Measurements from ENCODE around the gene SDC3. TPM values are rescaled to one million over a fixed set of nuclear protein-coding genes. Genes with fewer than 3 reads are reported as not detected.

Gene SDC3
- total RNA-seq, 1 donor from 2014 or later, result 79.5 TPM

DNA sequence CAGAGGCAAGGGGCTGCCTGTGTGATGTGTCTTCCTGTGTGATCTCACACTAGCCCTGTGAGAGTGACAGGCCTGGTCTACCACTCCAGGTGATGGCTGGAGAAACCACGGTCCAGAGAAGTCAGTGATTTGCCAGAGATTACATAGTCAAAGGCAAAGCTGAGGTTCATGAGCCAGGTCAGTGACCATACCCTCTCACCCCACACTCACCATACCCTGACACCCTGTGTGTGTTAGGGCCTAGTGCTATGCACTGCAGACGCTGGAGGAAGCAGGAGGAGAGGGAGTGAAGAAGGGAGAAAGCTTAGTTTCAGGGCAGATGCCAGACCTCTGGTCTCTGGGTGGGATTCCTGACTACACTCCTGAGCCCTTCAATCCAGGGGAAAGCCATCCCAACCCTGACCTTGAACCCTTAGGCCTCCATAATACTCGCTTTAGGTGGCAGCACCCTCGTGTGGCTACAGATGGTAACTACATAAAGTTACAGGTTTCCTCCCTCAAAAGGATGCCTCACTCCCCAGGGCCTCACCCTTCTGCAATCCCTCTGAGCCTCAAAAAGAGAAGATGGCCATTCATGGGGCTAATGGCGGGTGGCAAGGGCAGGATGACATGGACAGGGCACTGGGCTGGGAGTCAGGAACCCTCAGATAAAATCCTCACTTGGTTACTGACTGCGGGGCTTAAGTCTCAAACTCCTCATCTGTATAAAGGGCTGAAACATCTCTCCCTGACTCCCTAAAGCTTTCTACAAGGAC lies 20.8 kb upstream of the SDC3 start:
- DNase-seq (ENCODE audit: extremely low read depth, low read depth, low spot score), result no peak

DNA sequence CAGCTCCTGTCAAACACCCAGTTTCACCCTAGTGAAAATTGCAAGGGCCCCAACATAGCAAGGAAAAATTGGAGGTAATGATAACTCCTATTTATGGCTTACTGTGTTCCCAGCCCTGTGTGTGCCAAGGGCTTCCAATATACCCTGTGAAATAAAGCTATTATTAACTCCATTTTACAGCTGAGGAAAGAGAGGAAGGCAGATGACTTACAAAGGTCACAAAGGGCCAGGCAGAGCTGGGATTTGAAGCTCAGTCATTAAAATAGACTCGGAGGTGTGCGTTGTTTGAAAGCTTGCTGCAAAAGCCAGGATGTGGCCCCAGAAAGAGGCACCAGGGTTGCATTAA lies 20.2 kb upstream of the SDC3 start:
- DNase-seq (ENCODE audit: extremely low read depth, low read depth, low spot score), result no peak

DNA sequence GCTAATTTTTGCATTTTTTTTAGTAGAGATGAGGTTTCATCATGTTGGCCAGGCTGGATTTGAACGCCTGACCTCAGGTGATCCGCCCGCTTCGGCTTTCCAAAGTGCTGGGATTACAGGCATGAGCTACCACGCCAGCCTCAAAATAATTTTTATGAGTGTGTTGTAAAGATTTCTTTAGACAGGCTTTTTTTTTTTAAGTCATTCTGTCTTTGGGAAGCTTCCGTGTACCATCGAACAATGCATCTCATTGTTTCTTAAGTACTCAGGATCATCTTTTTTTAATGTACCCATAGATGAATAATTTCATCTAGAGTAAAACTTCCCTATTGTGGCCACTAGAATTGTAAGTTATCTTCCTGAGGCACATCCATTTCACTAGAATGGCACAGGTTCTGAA lies 19.6 kb upstream of the SDC3 start:
- no peak for DNase-seq (ENCODE audit: extremely low read depth, low read depth, low spot score)

DNA sequence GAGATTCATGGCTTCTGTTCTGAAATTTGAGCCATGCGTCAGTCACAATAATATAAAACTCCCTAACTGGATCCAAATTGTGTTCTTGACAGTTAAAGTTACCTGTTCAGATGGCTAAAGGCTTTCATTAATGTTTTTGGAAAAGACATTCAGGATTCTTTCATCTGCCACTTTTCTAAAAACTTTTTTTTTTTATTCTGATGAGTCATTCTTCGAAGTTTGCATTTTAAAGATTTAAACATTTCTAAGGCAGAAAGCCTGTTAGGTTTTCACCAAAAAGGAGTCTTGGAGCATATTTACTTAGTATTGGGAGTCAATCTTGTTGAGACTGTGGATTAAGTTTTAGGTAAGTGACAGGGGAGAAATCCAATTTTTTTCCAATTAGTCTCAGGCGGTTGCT lies 18.9 kb upstream of the SDC3 start:
- no peak for DNase-seq (ENCODE audit: extremely low read depth, low read depth, low spot score)

DNA sequence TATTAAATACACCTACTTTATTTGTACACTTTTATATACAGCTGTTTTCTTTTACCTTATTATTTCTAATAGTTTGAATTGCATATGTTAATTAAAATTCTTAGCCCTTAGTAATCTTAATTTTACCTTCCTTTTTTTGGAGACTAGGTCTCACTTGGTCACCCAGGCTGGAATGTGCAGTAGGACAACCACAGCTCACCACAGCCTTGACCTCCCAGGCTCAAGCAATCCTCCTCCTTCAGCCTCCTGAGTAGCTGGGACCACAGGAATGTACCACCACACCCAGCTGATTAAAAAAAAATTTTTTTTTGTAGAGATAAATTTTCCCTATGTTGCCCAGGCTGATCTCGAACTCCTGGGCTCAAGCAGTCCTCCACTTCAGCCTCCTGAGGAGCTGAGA lies 15.0 kb upstream of the SDC3 start:
- DNase-seq (ENCODE audit: extremely low read depth, low read depth, low spot score), result no peak

DNA sequence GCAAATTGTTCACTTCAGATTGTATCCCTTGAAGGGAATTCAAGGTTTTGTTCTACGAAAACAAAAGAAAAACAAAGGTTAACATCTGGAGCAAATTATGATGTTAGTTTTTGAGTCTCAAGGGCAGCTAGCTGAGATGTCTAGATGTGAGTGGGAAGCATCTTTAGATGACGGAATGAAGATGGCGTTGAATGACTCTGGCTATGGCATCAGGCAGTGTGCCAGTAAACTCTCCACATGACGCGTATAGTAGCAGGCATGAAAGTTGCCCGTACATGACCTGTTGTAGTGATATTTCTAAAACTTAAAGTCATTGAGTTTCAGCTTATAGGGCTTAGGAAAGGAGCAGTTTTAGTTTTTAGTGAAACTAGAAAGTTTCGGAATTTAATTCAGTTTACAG lies 12.3 kb upstream of the SDC3 start:
- no peak for DNase-seq (ENCODE audit: extremely low read depth, low read depth, low spot score)

DNA sequence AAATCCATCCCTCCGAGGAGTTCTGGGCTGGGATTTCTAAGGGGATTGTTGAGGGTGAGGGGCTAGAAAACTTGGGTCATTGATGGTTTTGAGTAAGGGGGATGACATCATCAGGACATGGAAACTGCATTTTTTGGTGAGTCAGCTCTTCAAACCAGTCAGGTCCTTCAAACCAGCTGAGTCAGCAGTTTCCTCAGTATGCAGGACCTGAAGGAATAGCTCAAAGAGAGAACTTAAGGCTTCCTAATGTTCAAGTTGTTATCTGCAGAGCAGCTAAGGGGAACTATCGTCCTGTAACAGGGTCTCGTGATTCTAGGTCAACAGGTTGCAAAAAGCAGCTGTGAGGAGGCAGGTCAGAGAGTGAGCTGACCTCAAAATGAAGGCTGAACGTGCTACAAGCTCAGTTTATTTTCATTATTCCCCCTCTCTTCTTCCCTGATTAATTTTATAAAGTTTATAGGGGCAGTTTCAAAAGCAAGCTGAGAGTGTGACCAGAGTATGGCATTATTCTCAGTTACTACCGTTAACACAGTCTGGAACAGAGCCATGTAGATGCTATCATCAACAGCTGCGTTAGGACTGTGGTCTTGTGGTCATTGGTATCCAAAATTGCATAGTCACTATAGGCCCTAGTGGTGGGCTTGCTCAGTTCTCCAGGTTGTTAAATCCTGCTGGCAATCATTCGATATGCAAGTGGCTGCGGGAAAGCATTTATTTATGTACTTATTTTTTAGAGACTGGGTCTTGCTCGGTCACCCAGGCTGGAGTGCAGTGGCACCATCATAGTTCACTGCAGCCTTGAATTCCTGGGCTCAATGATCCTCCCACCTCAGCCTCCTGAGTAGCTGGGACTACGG lies 10.7 kb upstream of the SDC3 start:
- DNase-seq (ENCODE audit: extremely low read depth, low read depth, low spot score), result no peak

DNA sequence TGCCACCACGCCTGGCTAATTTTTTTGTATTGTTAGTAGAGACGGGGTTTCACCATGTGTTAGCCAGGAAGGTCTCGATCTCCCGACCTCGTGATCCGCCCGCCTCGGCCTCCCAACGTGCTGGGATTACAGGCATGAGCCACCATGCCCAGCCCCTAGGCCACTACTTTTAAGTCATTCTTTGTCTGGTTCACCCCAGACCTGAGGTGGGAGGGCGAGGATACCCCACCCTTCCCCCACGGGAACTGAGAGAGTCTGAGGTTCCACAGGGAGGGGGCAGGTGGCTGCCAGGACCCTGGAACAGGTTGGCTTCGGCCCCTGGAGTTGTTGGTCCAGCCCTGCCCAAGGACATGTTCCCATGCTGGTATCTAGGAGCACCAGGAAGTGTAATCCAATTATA lies 7.7 kb upstream of the SDC3 start:
- DNase-seq (ENCODE audit: extremely low read depth, low read depth, low spot score), result no peak

DNA sequence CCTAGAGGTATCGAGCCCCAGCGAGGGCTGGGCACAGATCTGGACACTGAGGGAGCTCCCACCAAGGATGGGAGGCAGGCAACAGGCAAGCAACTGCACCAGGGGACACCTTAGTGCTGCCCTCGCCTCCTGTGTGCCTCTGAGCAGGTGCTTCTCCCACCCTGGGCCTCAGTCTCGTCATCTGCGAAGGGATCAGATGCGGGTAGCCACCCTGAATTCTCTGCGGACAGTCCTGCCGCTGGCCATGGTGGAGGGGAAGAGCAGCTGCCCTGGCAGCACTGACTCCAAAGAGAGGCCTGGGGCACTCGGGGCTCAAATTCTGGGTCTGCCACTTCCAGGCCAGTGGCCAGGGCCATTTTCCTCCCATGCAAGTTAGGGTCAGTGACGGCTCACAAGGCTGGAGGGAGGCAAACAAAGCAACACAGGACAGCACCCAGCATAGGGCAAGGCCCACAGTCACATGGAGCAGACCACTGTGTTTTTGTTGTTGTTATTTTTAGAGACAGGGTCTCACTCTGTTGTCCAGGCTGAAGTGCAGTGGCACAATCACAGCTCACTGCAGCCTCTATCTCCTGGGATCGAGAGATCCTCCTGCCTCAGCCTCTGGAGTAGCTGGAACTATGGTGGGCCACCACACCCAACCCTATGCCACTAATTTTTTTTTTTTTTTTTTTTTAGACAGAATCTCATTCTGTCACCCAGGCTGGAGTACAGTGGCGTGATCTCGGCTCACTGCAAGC lies 7.1 kb upstream of the SDC3 start:
- no peak for DNase-seq (ENCODE audit: extremely low read depth, low read depth, low spot score)

DNA sequence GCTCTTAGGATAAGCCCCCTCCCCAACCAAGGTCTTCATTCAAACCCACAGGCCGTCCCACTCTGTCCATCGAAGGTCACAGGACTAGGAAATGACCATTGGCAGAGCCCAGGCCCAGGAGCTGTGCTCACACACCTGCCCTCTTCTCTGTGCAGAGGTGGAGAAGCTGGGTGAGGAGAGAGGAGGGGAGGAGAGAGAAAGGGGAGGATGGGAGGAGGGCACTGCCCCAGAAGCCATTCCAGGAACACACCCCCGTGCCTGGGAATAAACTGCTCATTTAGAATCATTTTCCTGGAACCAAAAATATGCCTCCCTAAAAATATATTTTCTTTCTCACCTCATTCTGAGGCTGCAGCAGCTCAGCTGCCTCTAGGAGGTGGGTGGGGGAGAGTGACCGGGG lies 6.4 kb upstream of the SDC3 start:
- no peak for DNase-seq (ENCODE audit: extremely low read depth, low read depth, low spot score)

DNA sequence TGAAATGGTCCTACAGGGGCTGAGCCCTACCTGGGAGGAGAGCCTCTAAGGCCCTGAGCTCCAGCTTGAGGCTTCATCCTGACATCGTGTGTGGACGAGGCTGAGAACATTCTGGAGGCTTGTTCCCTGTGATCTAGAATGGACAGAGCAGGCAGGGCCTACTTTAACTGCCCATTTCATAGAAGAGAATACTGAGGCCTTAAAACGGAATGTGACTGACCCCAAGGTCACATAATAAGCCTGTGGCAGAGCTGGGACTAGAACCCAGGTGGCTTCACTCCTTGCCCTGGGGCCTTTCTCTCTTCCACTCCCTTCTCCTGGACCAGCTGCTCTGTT lies 6.0 kb upstream of the SDC3 start:
- DNase-seq (ENCODE audit: extremely low read depth, low read depth, low spot score), result no peak

DNA sequence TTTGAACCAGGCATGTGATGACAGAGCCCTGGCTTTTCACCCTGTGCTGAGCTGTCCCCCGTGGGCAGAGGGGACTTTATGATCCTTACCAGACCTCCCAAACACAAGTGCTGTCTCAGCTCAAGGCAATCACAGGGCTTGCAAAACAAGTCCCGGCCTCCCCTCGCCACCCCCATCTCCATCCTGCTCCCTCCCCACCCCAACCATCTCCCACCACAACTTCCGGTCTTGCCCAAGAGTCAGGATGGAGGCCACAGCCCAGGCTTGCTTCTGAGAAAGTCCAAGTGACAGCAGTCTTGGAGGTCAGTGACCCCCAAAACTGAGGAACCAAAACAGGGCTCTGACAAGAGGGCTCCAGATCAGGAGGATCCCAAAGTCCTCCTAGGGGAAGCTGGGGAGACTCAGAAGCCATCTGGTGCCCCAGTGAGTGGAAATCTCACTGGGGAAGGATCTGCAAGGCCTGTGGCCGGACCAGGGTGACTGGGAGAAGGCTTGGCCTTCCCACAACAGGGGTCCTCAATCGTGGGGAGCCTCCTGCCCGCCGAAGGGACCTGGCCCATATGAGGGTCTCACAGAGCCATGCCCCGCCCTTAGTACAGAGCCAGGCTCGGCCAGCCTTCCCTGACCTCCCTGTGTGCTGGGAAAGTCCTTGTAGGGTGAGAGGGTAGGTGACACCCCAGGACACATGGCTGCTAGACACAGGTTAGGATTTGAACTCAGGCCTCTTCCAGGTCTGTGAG lies 4.5 kb upstream of the SDC3 start:
- DNase-seq (ENCODE audit: extremely low read depth, low read depth, low spot score), result no peak

DNA sequence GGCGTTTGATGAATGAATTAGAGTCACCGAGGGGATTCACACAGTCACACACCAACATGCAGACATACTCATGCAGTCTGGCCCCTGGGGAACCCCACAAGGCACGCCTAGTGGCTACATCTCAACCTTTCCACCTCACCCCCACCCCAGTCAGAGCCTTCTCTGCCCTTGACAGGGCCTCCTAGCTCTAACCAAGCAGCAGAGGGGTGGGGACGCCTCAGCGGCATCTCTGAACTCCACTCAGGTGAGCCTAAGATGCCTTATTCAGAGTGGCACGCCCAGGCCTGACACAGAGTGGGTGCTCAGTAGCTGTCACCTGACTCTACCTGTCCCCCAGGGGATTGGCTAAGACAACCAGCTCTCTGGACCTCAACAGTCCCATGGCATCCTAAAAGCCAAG lies 3.7 kb upstream of the SDC3 start:
- DNase-seq (ENCODE audit: extremely low read depth, low read depth, low spot score), result no peak

DNA sequence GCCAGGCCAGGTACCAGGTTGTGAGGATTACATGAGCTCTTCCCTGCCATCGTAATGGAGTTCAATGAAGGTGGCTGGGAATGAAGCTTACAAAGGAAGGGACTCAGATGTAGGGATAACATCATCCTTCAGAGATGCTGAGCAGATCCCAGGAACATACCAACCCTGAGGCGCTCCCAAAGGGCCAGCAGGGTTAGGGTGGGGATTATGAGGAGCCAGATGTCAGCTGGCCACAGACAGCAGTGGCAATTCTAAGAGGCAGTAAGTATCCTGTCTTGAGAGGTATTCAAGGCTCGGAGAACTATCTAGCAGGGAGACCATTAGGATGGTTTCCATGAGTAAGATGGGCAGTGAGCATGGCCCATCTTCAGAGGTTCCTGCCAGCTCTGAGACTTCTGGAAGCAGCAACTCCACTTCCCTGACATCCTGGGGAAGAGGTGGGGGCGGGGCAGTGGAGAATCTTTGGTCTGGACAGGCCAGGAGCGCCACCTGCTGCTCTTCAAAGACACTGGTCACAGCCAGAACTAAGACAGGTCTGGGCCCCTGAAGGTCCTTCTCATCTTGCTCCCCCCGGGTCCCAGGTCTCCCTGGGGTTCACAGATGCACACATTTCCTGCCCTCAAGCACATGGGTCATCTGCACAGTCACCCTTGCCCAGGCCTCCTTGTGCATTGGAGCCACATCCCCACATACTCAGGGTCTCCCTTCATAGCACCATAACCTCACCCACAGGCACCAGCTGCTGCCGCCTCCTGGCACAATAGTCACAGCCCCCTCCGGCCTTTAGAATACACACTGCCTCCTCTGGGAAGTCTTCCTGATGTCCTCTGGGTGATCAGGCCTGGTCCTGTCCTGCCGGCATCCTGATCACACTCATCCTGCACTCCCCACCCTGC lies 2.7 kb upstream of the SDC3 start:
- DNase-seq (ENCODE audit: extremely low read depth, low read depth, low spot score), result peak; percentile 33

DNA sequence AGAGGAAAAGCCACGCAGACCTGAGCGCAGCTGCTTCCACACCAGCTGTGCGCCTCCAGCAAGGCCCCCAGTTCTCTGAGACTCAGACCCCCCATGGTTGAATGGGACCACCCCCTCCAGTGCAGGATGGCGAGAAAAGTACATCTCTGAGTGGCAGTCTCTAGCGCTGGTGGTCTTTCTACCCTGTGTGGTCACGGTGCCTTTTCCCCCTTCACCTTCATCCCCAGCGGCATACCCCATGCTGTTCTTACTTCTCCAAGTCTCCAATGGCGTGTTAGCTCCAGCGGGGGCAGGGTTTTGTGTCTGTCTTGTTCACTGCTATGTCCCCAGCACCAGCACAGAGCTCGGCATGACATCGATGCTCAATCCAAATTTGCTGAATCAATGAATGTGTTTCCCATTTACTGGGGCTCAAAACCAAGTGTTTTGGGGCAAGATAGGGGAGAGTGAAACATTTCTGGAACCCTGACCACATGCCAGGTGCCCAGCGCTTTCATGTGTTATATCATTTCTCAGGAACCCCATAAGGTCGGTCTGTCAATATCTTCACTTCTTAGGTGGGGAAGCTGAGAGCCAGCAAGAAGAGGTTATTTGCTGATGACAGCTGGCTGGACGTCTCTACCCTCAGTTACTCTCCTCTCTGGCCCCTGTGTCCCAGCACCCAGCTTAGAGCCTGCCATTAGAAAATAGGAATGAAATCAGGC lies 959 bp upstream of the SDC3 start:
- no peak for DNase-seq (ENCODE audit: extremely low read depth, low read depth, low spot score)

DNA sequence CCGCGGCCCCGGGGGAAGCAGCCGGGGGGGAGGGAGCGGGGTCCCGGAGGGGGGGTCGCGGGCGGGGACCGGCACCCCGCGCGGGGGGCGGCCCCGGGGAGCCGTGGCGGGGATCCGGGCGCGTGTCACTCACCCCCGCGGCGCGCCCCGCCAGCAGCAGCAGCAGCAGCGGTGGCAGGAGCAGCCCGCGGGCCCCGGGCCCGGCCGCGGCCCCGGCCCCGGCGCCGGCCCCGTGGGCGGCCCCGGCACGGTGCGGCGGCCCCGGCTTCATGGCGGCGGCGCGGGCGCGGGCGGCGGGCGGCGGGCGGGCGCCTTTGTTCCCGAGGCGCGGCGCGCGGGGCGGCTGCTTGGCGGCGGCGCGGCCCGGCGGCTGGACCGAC lies 252 bp downstream of the SDC3 start:
- no peak for DNase-seq (ENCODE audit: extremely low read depth, low read depth, low spot score)

DNA sequence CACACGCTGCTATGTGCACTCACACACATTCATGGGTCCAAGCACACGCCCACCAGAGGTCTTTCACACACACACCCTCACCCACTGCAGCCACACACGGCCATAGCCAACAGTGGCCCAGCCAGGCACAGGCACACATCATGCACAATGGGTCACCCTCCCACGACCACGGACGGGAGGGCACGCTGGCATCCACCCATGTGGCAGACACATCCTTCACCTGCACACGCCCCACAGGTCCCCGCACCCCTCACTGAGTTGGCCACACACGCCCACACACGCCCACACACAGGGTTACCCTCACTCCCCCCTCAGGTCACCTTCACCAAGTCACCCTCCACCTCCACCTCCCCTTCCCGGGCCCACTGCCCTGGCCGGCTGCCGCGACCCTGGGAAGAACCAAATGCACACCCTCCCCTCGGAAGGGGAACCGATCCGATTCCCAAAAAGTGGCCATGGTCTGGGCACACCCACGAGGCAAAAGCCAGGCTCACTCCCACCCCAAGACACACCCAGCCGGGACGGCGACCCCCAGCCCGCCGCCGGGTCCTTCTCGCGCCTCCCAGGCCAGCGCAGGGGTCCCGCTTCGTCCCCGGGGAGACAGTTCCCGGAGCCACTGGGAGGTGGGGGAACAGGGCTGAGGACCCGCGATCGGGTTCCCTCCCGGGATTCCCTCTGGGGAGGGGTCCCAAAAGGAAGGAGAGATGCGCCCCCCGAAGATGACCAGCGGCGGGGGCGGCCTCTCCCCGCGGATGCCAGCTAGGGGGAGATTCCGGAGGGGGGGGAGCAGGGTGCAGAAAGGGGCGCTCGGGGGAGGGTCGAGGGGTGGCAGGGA lies 860 bp downstream of the SDC3 start:
- DNase-seq (ENCODE audit: extremely low read depth, low read depth, low spot score), result no peak

DNA sequence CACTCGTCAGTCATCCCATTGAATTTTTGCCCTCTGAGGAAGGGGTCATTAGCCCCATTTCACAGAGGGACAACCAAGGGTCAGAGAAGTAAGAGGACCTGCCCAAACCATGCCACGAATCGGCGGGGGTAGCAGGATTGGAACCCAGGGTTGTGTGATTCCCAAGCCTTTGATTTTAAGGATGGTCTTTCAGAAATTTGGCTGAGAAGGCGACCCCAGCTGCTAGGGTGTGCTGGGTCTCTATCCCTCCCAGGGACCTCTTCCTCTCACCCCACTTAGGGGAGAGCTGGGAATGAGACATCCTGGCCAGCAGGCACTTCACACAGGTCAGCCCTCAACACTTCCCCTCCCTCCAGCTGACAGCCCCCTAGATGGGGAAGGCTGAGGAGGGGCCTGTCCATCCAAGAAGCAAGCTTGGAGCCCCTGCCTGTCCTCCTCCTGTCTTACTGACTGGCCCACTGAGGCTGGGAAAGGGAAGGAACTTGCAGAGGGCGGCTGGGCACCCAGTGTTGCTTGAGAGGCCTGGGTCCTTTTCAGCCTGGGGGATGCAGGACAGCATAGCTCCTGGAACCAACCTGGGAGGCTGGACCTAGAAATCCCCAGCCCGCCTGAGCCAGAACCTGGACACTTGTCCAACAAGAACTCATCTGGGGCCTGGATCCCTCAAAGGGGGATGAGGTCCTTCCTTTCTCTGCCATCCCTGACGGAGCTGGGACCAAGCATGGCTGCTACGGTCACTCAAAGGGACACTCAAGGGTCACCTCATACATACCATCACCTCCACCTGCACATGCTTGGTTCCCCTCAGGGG lies 1.7 kb downstream of the SDC3 start:
- DNase-seq (ENCODE audit: extremely low read depth, low read depth, low spot score), result no peak

Data from glomerular endothelial cell (primary cell).